Vein endothelial cell (primary cell): ENCODE results near the gene TLCD1. TPM values are rescaled to one million over a fixed set of nuclear protein-coding genes. Genes with fewer than 3 reads are reported as not detected.

Experiments used
- small RNA-seq: library from RNA; depleted of rRNA; stranded (forward); fragments of <200 nt; gene quantifications from one replicate; pipeline ENCODE3, GENCODE V24; 2012
- total RNA-seq: library from RNA; depleted of rRNA; stranded (reverse); fragments of >200 nt; gene quantifications from 2 replicates; pipeline ENCODE4 v1.2.3, GENCODE V29; 2012

The TLCD1 gene
- total RNA-seq: 1.8 and 2.3 TPM in 2 replicates

GRCh38 chr17:28726226-28726626 is at the start of gene TLCD1:
TLCD1 (minus strand) TSS chr17:28726233; CDS start chr17:28726097, 136 bp downstream.

GRCh38 chr17:28743243-28744103 is 17.4 kb upstream of the TLCD1 start, which contains the start of gene TRAF4:
TRAF4 (plus strand) TSS chr17:28744011; CDS start chr17:28744113, 102 bp downstream.

GRCh38 chr17:28728364-28729200 is 2.5 kb upstream of the TLCD1 start, which contains the start of gene NEK8:
NEK8 (plus strand) TSS chr17:28728788; CDS start chr17:28728814, 26 bp downstream.

GRCh38 chr17:28717578-28718332 is 8.3 kb downstream of the TLCD1 start, which contains the start of gene RAB34:
RAB34 (minus strand) TSS chr17:28717868; CDS start chr17:28717266, 602 bp downstream.

GRCh38 chr17:28711723-28712031 is 14.4 kb downstream of the TLCD1 start, which contains the start of gene PROCA1:
PROCA1 (minus strand) TSS chr17:28711888; CDS start chr17:28711660, 228 bp downstream.

Small RNAs within 50 kb of the gene (small RNA-seq; reads per million reads assigned to genes)
- gene SNORD42A: not detected
- 0.16 reads per million for gene SNORD42B
- gene SNORD4A: not detected
- not detected for gene SNORD4B

Other genes starting within 250 kb of the TLCD1 start
- not detected in 2 replicates for gene FOXN1, start 219.9 kb downstream of the TLCD1 start, total RNA-seq
- gene UNC119, start 173.6 kb downstream of the TLCD1 start, total RNA-seq: 23.1 and 27.1 TPM in 2 replicates
- gene PIGS, start 154.7 kb downstream of the TLCD1 start, total RNA-seq: 56.3 and 63.7 TPM in 2 replicates
- 12.4 and 22.5 TPM in 2 replicates for gene ALDOC, start 149.3 kb downstream of the TLCD1 start, total RNA-seq
- gene SPAG5, start 127.2 kb downstream of the TLCD1 start, total RNA-seq: 20.9 and 31.7 TPM in 2 replicates
- 4.2 and 8.7 TPM in 2 replicates for gene RSKR, start 112.0 kb downstream of the TLCD1 start, total RNA-seq
- gene BLTP2, start 81.1 kb downstream of the TLCD1 start, total RNA-seq: 184 and 187 TPM in 2 replicates
- 38.6 and 39.8 TPM in 2 replicates for gene SDF2, start 64.3 kb downstream of the TLCD1 start, total RNA-seq
- gene SUPT6H, start 64.0 kb downstream of the TLCD1 start, total RNA-seq: 56.6 and 60.1 TPM in 2 replicates
- 0.86 and 1.3 TPM in 2 replicates for gene PROCA1, start 14.3 kb downstream of the TLCD1 start, total RNA-seq
- gene RAB34, start 8.4 kb downstream of the TLCD1 start, total RNA-seq: 25.3 and 42.1 TPM in 2 replicates
- gene RPL23A, start 6.2 kb downstream of the TLCD1 start, total RNA-seq: 509 and 527 TPM in 2 replicates
- gene NEK8, start 2.6 kb upstream of the TLCD1 start, total RNA-seq: 1.5 and 2.0 TPM in 2 replicates
- 49.8 and 64.0 TPM in 2 replicates for gene TRAF4, start 17.8 kb upstream of the TLCD1 start, total RNA-seq
- gene FAM222B, start 116.6 kb upstream of the TLCD1 start, total RNA-seq: 17.3 and 17.7 TPM in 2 replicates
- gene ERAL1, start 128.8 kb upstream of the TLCD1 start, total RNA-seq: 45.0 and 47.4 TPM in 2 replicates
- gene FLOT2, start 171.5 kb upstream of the TLCD1 start, total RNA-seq: 92.9 and 102 TPM in 2 replicates
- gene DHRS13, start 176.8 kb upstream of the TLCD1 start, total RNA-seq: 4.8 and 5.9 TPM in 2 replicates
- gene PHF12, start 225.3 kb upstream of the TLCD1 start, total RNA-seq: 27.4 and 34.3 TPM in 2 replicates